Measurements from ENCODE around the gene IL20.

Gene IL20

DNA sequence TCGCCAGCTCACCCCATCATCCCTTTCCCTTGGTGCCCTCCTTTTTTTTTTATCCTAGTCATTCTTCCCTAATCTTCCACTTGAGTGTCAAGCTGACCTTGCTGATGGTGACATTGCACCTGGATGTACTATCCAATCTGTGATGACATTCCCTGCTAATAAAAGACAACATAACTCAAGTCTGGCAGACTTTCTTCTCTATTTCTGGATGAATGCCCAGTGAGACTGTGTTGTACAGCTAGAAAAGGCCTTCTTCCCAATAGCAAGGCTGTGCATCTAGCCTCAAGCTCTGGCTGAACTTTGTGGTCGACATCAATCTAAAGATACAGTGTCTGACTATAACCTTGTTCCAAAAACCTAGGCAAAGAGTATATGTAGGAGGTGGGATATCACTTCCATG, 38.3 kb downstream of the IL20 start:
- DNase-seq (ENCODE audit: low read depth): no peak

DNA sequence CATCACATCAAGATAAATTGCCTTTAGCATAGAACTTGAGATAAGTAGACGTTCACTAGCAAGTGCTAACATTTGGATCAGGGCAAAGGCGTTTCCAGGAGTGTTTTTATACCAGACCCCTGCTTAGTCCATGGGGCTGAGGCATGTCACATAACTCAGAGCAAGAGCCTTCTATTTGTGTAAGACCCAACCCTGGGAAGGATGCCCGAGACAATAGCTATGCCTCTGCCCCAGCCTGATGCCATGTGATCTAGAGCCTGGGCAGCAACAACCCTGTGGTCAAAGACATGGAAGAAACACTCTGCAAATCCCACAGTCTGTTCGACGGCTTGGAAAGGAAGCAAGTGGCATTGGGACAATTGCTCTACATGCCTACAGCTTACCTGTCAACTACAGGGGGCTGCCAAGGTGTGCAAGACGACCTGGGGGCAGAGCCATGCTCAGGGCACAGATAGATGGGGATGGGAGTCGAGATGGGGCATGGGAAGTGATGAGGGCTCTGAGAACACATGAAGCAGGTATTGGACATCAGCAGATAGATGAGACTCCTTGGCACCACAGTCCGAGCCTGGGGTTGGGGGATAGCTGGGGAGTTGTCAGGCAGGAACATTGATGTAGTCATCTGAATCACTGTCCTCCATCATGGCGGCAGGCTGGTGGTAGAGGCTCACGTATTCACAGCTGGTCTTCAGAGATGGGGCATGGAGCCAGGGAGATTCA, 39.2 kb downstream of the IL20 start:
- DNase-seq (ENCODE audit: low read depth): no peak

GRCh38 chr1:206905295-206906164, 40.1 kb downstream of the IL20 start:
- peak; percentile 86 for DNase-seq (ENCODE audit: low read depth)

DNA sequence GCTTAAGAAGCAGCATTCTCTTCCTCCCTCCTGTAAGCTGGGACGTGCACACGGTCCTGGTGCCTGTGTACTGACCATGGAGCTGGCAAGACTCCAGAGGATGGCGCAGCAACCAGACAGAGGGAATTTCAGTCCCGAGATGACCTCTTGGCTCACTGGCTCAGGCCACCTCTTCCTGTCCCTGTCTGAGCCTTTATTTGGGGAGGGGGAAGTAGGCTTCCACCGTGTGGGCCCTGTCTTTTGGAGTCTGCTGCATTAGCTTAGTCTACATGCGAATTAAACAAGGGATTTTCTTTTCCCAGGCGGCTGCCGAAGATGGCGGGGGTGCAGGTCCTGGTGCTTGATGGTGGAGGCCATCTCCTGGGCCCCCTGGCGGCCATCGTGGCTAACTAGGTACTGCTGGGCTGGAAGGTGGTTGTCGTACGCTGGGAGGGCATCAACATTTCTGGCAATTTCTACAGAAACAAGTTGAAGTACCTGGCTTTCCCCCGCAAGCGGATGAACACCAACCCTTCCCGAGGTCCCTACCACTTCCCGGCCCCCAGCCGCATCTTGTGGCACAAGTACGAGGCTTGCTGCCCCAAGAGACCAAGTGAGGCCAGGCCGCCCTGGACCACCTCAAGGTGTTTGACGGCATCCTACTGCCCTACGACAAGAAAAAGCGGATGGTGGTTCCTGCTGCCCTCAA, 42.0 kb downstream of the IL20 start:
- no peak for DNase-seq (ENCODE audit: low read depth)

GRCh38 chr1:206908038-206908437, 42.6 kb downstream of the IL20 start:
- DNase-seq (ENCODE audit: low read depth): no peak

- DNase-seq (ENCODE audit: low read depth): no peak
Measured at GRCh38 chr1:206909161-206909882, 43.9 kb downstream of the IL20 start.

DNA sequence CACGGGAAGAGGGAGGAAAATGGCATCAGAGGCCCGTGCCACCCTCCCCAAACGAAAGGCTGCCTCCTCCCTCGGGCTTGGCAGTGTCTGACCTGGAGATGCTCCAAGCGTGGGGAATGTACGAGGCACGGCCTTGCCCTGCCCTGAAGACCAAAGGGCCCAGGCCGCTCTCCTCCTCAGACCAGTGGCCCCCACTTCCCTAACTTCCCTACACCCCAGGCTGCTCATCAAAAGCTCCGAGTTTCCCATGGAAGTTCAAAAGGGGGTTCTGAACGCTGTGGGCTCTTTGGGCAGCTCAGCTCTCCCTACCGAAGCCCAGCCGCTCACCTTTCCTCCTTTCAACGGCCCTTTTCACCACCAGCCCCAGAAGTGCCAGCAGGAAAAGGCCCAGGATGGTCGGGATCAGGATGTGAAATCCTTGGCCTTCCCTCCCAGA, 44.5 kb downstream of the IL20 start:
- DNase-seq (ENCODE audit: low read depth): no peak

- DNase-seq (ENCODE audit: low read depth): no peak
Measured at GRCh38 chr1:206911064-206911663, 45.7 kb downstream of the IL20 start.

DNA sequence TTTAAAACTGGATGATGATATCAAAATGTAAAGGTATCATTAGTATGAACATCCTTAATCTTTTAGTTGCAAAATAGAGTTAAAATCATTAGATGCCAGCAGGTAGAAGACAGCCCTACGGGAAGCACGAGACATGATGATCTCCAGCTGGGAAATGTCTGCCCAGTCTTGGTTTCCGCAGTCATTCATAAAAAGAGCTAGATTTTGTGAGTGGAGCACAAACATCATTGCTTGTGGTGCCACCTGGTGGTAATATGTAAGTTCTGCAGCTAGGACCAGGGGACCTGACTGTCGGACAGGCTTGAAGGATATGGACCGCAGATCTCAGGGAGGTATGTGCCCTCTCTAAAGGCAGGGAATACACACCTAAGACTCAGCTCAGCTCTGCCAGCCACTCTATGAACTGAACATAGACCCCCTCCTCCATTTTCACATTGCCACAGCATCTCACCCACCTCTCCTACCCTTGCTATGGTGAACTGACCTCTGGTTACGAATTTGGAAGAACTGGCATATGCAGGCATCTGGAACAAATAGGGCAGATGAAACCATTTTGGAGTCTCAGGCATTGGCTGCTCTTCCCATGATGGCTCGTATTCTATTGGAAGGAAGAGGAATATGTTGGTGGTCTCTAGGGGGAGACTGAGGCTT, 47.1 kb downstream of the IL20 start:
- DNase-seq (ENCODE audit: low read depth): peak; percentile 41

DNA sequence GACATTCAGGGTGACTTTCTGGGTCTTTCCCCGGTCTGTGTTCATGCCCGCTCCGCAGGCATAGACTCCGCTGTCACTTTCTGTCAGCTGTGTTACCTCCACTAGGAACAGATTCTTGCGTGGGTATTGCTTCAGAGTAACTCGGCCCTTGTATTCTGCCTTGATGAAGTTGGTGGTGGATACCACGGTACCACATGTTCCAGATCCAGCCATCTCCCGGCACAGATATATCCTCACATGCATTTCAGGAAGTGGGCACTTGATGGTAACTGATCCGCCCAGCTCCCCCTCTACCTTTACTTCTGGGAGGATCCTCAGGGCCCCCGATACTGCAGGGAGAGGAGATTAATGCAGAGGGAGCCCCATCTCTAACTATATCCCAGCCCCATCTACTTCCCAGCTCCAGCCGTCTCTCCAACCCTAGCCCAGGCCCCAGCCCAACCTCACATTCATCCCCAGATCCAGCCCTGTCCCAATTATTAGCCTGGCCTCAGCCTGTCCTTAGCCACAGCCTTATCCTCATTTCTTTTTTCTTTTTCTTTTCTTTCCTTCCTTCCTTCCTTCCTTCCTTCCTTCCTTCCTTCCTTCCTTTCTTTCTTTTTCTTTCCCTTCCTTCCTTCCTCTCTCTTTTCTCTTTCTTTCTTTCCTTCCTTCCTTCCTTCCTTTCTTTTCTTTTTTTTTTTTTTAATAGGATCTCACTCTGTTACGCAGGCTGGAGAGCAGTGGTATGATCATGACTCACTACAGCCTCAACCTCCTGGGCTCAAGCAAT, 48.5 kb downstream of the IL20 start:
- no peak for DNase-seq (ENCODE audit: low read depth)

- DNase-seq (ENCODE audit: low read depth): no peak
Measured at GRCh38 chr1:206915030-206915735, 49.8 kb downstream of the IL20 start.

- DNase-seq (ENCODE audit: low read depth): no peak
Measured at GRCh38 chr1:206916000-206916709, 50.7 kb downstream of the IL20 start.

DNA sequence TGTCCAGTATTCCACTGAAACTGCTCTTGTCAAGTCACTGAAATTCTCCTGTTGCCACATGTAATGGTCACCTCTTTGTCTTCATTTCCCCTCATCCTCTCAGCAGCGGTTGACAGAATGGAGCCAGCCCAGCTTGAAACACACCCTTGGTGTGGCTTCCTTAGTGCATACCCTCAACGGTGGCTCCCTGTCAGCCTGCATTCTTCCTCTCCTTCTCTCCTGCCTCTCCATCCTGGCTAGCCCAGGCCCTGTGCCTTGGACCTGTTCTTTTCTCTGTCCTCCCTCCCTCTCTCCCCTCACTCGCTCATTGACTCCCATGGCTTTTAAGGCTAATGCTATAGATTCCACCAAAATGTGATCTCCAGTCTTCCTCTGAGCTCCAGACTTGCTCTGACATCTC, 52.7 kb downstream of the IL20 start:
- no peak for DNase-seq (ENCODE audit: low read depth)
